Hepatocyte (in vitro differentiated cells): ENCODE measurements around the gene IL17RD. TPM values are rescaled to one million over a fixed set of nuclear protein-coding genes. Genes with fewer than 3 reads are reported as not detected.

Source experiments
- DNase-seq: peaks from one replicate; pipeline ENCODE4 v3.0.0-alpha.2; 2016; ENCODE audit warnings: low spot score
- H2AFZ ChIP-seq: fragments of 200-600 bp; sonication (generic); 2 replicates; pipeline ENCODE4 v1.6.0; 2016; ENCODE audit warnings: antibody characterized with exemption, mild to moderate bottlenecking
- H3K27ac ChIP-seq: fragments of 200-600 bp; sonication (generic); 2 replicates; pipeline ENCODE4 v1.5.1; 2016; ENCODE audit warnings: mild to moderate bottlenecking
- H3K27me3 ChIP-seq: fragments of 200-600 bp; sonication (generic); 2 replicates; pipeline ENCODE4 v1.6.1; 2016
- H3K36me3 ChIP-seq: fragments of 200-600 bp; sonication (generic); replicated peaks from 2 replicates; pipeline ENCODE4 v1.5.1; 2016; ENCODE audit warnings: low read depth; ENCODE audit not compliant: insufficient read depth
- H3K4me1 ChIP-seq: fragments of 200-600 bp; sonication (generic); 2 replicates; pipeline ENCODE4 v1.5.1; 2016; ENCODE audit warnings: mild to moderate bottlenecking, moderate library complexity; ENCODE audit not compliant: insufficient read depth
- H3K4me2 ChIP-seq: fragments of 200-600 bp; sonication (generic); 2 replicates; pipeline ENCODE4 v1.6.0; 2016
- H3K4me3 ChIP-seq: fragments of 200-600 bp; sonication (generic); 2 replicates; pipeline ENCODE4 v1.5.1; 2016; ENCODE audit warnings: mild to moderate bottlenecking
- H3K79me2 ChIP-seq: fragments of 200-600 bp; sonication (generic); 2 replicates; pipeline ENCODE4 v1.6.0; 2017; ENCODE audit warnings: mild to moderate bottlenecking
- H3K9me2 ChIP-seq: fragments of 200-600 bp; sonication (generic); replicated peaks from 2 replicates; pipeline ENCODE4 v1.6.0; 2017; ENCODE audit warnings: mild to moderate bottlenecking; ENCODE audit not compliant: insufficient read depth
- H3K9me3 ChIP-seq: fragments of 200-600 bp; sonication (generic); 2 replicates; pipeline ENCODE4 v1.5.1; 2016; ENCODE audit warnings: low read depth, mild to moderate bottlenecking
- H4K20me1 ChIP-seq: fragments of 200-600 bp; sonication (generic); 2 replicates; pipeline ENCODE4 v1.6.0; 2016; ENCODE audit warnings: mild to moderate bottlenecking; ENCODE audit not compliant: insufficient read depth, poor library complexity, severe bottlenecking
- CTCF ChIP-seq: fragments of 200-600 bp; sonication (generic); IDR thresholded peaks from 2 replicates; pipeline ENCODE4 v1.5.1; 2016; ENCODE audit warnings: antibody characterized with exemption, mild to moderate bottlenecking; ENCODE audit not compliant: poor library complexity
- EZH2 ChIP-seq: fragments of 200-600 bp; sonication (generic); IDR thresholded peaks from 2 replicates; pipeline ENCODE4 v1.6.1; 2016; ENCODE audit warnings: antibody characterized with exemption, mild to moderate bottlenecking, borderline replicate concordance
- EZH2phosphoT487 ChIP-seq: fragments of 200-600 bp; sonication (generic); IDR thresholded peaks from one replicate; pipeline ENCODE4 v1.6.1; 2018; ENCODE audit warnings: antibody characterized with exemption, mild to moderate bottlenecking, low read depth, moderate library complexity; ENCODE audit not compliant: unreplicated experiment, severe bottlenecking
- WGBS: methylation state at CpG from one replicate; pipeline ENCODE4 v1.1.6; 2016; ENCODE audit warnings: low lambda C conversion rate; ENCODE audit errors: missing lambda C conversion rate; 5-methylcytosine and 5-hydroxymethylcytosine counted together
- polyA plus RNA-seq: library from polyadenylated mRNA; unstranded; fragments of >200 nt; fragmentation: Nextera tagmentation; extraction: Ambion mirVana; gene quantifications from 2 replicates; pipeline ENCODE4 v1.2.1, GENCODE V29; 2016
- total RNA-seq: library from RNA; depleted of rRNA; stranded (reverse); fragments of >200 nt; gene quantifications from 2 replicates; pipeline ENCODE4 v1.2.3, GENCODE V29; 2014

IL17RD gene
- total and polyA plus RNA-seq, 2 experiments from 2014 or later = 1.7 to 6.2 TPM

- no peak overlapping the region for H3K4me2 ChIP-seq
- TF ChIP-seq CTCF (no peak), EZH2 (no peak)
- peak overlapping the region; percentile 29 for H3K27ac ChIP-seq
- H3K79me2 ChIP-seq = peaks cover 14% of the 10 kb centered on the region
- no peak for DNase-seq
- no peak overlapping the region for H3K4me3 ChIP-seq
- no peaks in the 10 kb centered on the region for H3K27me3 ChIP-seq
- no peaks in the 10 kb centered on the region for H4K20me1 ChIP-seq
- H3K9me2 ChIP-seq = no peaks in the 10 kb centered on the region
- no peaks in the 10 kb centered on the region for H3K36me3 ChIP-seq
- no peaks in the 10 kb centered on the region for H3K9me3 ChIP-seq
- WGBS = 63% methylated on average over 7 of the region's 7 CpGs
- H2AFZ ChIP-seq = no peak overlapping the region
- H3K4me1 ChIP-seq = peaks cover 3% of the 10 kb centered on the region
Observed at GRCh38 chr3:57150113-57150581, 15.0 kb downstream of the IL17RD start.

- H3K79me2 ChIP-seq = peaks cover 1% of the 10 kb centered on the region
- 88% methylated on average over 2 of the region's 2 CpGs for WGBS
- H3K4me3 ChIP-seq = no peak overlapping the region
- no peaks in the 10 kb centered on the region for H3K27me3 ChIP-seq
- TF ChIP-seq CTCF = no peak
- H2AFZ ChIP-seq = no peak overlapping the region
- no peaks in the 10 kb centered on the region for H4K20me1 ChIP-seq
- no peak for DNase-seq
- H3K27ac ChIP-seq = no peak overlapping the region
- no peaks in the 10 kb centered on the region for H3K36me3 ChIP-seq
- H3K9me3 ChIP-seq = no peaks in the 10 kb centered on the region
- no peaks in the 10 kb centered on the region for H3K9me2 ChIP-seq
- peaks cover 7% of the 10 kb centered on the region for H3K4me1 ChIP-seq
- H3K4me2 ChIP-seq = no peak overlapping the region
Observed at GRCh38 chr3:57147071-57147470, 18.1 kb downstream of the IL17RD start.

- WGBS = 97% methylated on average over 13 of the region's 13 CpGs
- H3K9me3 ChIP-seq = no peaks in the 10 kb centered on the region
- H3K4me2 ChIP-seq = no peak overlapping the region
- H4K20me1 ChIP-seq = no peaks in the 10 kb centered on the region
- peaks cover 10% of the 10 kb centered on the region for H3K4me1 ChIP-seq
- H3K36me3 ChIP-seq = no peaks in the 10 kb centered on the region
- no peak for DNase-seq
- no peak for TF ChIP-seq CTCF
- no peak for TF ChIP-seq EZH2phosphoT487
- TF ChIP-seq EZH2 = no peak
- H3K79me2 ChIP-seq = no peaks in the 10 kb centered on the region
- no peak overlapping the region for H3K27ac ChIP-seq
- no peaks in the 10 kb centered on the region for H3K9me2 ChIP-seq
- no peak overlapping the region for H2AFZ ChIP-seq
- H3K27me3 ChIP-seq = no peaks in the 10 kb centered on the region
- no peak overlapping the region for H3K4me3 ChIP-seq
Observed at GRCh38 chr3:57145852-57146251, 19.3 kb downstream of the IL17RD start.

- Histone ChIP-seq H3K36me3 (no peaks in the 10 kb centered on the region), H3K9me2 (no peaks in the 10 kb centered on the region), H3K4me1 (peaks cover 10% of the 10 kb centered on the region), H2AFZ (no peak overlapping the region), H3K4me3 (no peak overlapping the region), H4K20me1 (no peaks in the 10 kb centered on the region), H3K27ac (no peak overlapping the region), H3K4me2 (no peak overlapping the region), H3K79me2 (no peaks in the 10 kb centered on the region), H3K27me3 (no peaks in the 10 kb centered on the region), H3K9me3 (no peaks in the 10 kb centered on the region)
- TF ChIP-seq EZH2 = no peak
- TF ChIP-seq EZH2phosphoT487 = no peak
- TF ChIP-seq CTCF = no peak
- WGBS = 66% methylated on average over 3 of the region's 3 CpGs
- DNase-seq = no peak
Observed at GRCh38 chr3:57144952-57145351, 20.2 kb downstream of the IL17RD start.
